Measurements from ENCODE around the gene ZNF664. TPM values are rescaled to one million over a fixed set of nuclear protein-coding genes. Genes with fewer than 3 reads are reported as not detected.

The ZNF664 gene
- total and polyA plus RNA-seq, 2 of the 8 experiments (the other 6 are each of a cell fraction or from before 2014, with no cell fraction given): 22.8 to 51.4 TPM

DNA sequence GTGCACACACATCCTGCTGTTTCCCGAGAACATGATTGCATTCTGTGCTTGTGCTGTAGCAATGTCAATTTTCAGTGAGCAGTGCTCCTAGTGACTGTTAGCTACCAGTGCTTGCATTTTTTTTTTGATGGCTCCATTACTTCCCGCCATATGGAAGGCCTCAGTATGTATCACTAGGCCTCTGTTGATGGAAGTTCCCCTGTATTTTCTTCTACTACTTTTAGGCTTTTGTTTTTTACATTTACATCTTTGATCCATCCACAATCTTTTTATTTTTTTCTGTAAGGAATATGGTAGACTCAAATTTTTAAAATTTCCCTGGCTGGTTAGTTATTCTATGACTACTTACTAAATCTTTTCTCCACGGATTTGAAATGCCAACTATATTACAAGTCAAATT, 49.1 kb downstream of the ZNF664 start:
- no peak for FAIRE-seq
- no peak overlapping the region for H3K23ac ChIP-seq (ENCODE audit: insufficient read length)
- no peaks in the 10 kb centered on the region for H3K79me2 ChIP-seq (ENCODE audit: control insufficient read depth in 1 of 2, insufficient read depth in 2 of 2, low read length in 2 of 2)
- H4K5ac ChIP-seq (ENCODE audit: insufficient read length, low read depth, low read length): no peak overlapping the region
- H2BK15ac ChIP-seq (ENCODE audit: low read length): no peak overlapping the region
- H3K9ac ChIP-seq (replicated peaks in 1 of 4; ENCODE audit: extremely low read depth in 1 of 4, low read depth in 3 of 4, low read length in 3 of 4): no peak overlapping the region
- H3K36me3 ChIP-seq (ENCODE audit: control insufficient read depth in 2 of 4, insufficient read depth in 4 of 4, low read length in 3 of 4): no peaks in the 10 kb centered on the region
- no peaks in the 10 kb centered on the region for H3K9me3 ChIP-seq (ENCODE audit: insufficient read depth in 2 of 2, low read depth in 1 of 2, low read length in 1 of 2)
- no peaks in the 10 kb centered on the region for H3K23me2 ChIP-seq (ENCODE audit: low read depth, low read length)
- H2BK5ac ChIP-seq (ENCODE audit: low read depth, low read length): no peak overlapping the region
- no peak overlapping the region for H3K56ac ChIP-seq (replicated peaks; ENCODE audit: insufficient read length, low read depth, low read length)
- H3K14ac ChIP-seq (ENCODE audit: insufficient read length): no peak overlapping the region
- no peak overlapping the region for H2AFZ ChIP-seq (ENCODE audit: low read length)
- H4K20me1 ChIP-seq (replicated peaks in 1 of 2; ENCODE audit: control insufficient read depth in 1 of 2, insufficient read depth in 2 of 2, low read length in 2 of 2): no peaks in the 10 kb centered on the region
- no peak overlapping the region for H2BK20ac ChIP-seq (ENCODE audit: low read length)
- no peak overlapping the region for H3K4me2 ChIP-seq (ENCODE audit: insufficient read depth in 1 of 2, low read depth in 2 of 2, low read length in 2 of 2)
- no peak for TF ChIP-seq POLR2A (IDR thresholded peaks at IDR 0.05; ENCODE audit: control extremely low read depth in 1 of 2, low read depth in 2 of 2, low read length in 2 of 2)
- no peak for TF ChIP-seq KDM4A (IDR thresholded peaks at IDR 0.05; ENCODE audit: low read depth, low read length, severe bottlenecking)
- TF ChIP-seq RAD21 (IDR thresholded peaks at IDR 0.05 in 1 of 2, conservative IDR thresholded peaks at IDR 0.05 in 1 of 2; ENCODE audit: low read depth in 2 of 2, low read length in 2 of 2): no peak
- TF ChIP-seq KDM1A (IDR thresholded peaks at IDR 0.05; ENCODE audit: borderline replicate concordance, low read length): no peak
- no peak for TF ChIP-seq EP300 (IDR thresholded peaks at IDR 0.05; ENCODE audit: borderline replicate concordance in 1 of 2, low read depth in 2 of 2, low read length in 2 of 2)
- TF ChIP-seq TBP (IDR thresholded peaks at IDR 0.05; ENCODE audit: low read depth, low read length): no peak
- no peak for TF ChIP-seq FOSL1 (IDR thresholded peaks at IDR 0.05; ENCODE audit: insufficient read depth, low read depth, low read length)
- no peak overlapping the region for H3K18ac ChIP-seq (ENCODE audit: extremely low read depth, low read length)
- CTCF ChIA-PET (ENCODE audit: partially characterized antibody): interaction anchor here (0.6 kb wide), 1 partner anchor 731 kb away, joined by 3 read pairs; no protein-coding TSS in a partner anchor
- POLR2A ChIA-PET (ENCODE audit: partially characterized antibody): no interaction called here
- H3K27me3 ChIP-seq (replicated peaks in 1 of 4; ENCODE audit: control insufficient read depth in 3 of 4, extremely low read depth in 1 of 4, insufficient read depth in 3 of 4, low read length in 3 of 4): no peaks in the 10 kb centered on the region; a peak in 1 of 7 replicates
- H3K79me1 ChIP-seq (ENCODE audit: low read depth, low read length): no peaks in the 10 kb centered on the region
- WGBS, 2 experiments (ENCODE audit: extremely low coverage in 1 of 2, insufficient coverage in 1 of 2, insufficient read length in 1 of 2, insufficient replicate concordance in 2 of 2, low coverage in 1 of 2, low lambda C conversion rate in 2 of 2, missing lambda C conversion rate in 1 of 2): 82% methylated on average over 3 of the region's 3 CpGs; no CpG with 5 or more reads in 1 of the 2 experiments
- H3K4ac ChIP-seq (replicated peaks; ENCODE audit: insufficient read length, low read depth, low read length): no peak overlapping the region
- DNase-seq (ENCODE audit: low read depth in 1 of 2, low spot score in 2 of 2): no peak
- no peaks in the 10 kb centered on the region; a peak in 2 of 7 replicates for H3K4me1 ChIP-seq (replicated peaks in 1 of 4; ENCODE audit: control insufficient read depth in 3 of 4, insufficient read depth in 4 of 4, low read length in 3 of 4)
- H2BK120ac ChIP-seq (replicated peaks; ENCODE audit: low read depth, low read length): no peak overlapping the region
- no peak overlapping the region for H4K8ac ChIP-seq (ENCODE audit: extremely low read depth, insufficient read depth, low read length)
- no peak overlapping the region for H4K91ac ChIP-seq (replicated peaks; ENCODE audit: insufficient read length, low read length)
- no peak overlapping the region for H2AK5ac ChIP-seq (ENCODE audit: low read depth, low read length)
- H3K4me3 ChIP-seq (ENCODE audit: extremely low read depth in 1 of 4, insufficient read depth in 2 of 4, low read depth in 3 of 4, low read length in 4 of 4): no peak overlapping the region
- H3K27ac ChIP-seq (ENCODE audit: low read depth, low read length): no peak overlapping the region
- no peak overlapping the region for H2BK12ac ChIP-seq (ENCODE audit: low read depth, low read length)
